ENCODE results near the gene ZFP42. TPM values are rescaled to one million over a fixed set of nuclear protein-coding genes. Genes with fewer than 3 reads are reported as not detected.

ZFP42 gene
- polyA plus RNA-seq, 3 donors: not detected

DNA sequence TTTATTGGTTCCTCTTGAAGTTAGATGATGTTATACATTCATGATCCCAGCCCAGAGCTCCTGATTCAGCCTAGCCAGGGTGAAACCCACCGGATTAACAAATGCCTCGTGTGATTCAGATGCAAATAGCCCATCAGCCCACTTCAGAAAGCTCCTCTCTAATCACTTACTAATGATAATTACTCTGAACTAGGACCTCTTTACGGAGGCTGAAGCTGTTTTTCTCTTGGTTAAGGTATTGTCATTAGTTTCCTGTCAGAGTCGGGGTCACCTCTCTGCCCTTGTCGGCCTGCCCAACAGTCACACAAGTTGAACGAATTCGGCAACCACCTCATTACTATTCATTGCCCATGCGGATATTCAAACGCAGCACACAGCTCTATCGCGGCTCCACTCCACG lies 36.6 kb downstream of the ZFP42 start:
- no peak overlapping the region for H3K27ac Mint-ChIP-seq
- no CpG with 5 or more reads among the region's 12 CpGs for WGBS (ENCODE audit: insufficient coverage)

DNA sequence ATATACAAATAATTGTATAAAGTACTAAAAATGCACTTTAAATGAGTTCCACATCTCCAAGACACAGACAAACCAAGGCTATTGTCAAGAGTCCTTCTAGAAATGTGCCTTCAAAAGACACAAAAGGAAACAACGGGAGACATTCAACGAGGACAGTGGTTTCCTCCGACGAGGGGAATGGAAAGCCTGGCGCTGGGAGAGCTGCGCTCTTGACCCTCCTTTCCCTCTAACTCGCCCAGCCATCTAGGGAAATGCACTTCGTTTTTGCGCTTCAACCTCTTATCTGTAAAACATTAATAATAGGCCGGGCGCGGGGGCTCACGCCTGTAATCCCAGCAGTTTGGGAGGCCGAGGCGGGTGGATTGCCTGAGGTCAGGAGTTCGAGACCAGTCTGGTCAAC lies 37.0 kb downstream of the ZFP42 start:
- Histone ChIP-seq H3K4me3 (replicated peaks in 1 of 3; ENCODE audit: low read depth in 2 of 3, low read length in 3 of 3) (no peak overlapping the region), H3K9ac (ENCODE audit: insufficient read depth, low read length, poor library complexity, severe bottlenecking) (no peak overlapping the region), H3K27ac (ENCODE audit: low read depth in 1 of 2, low read length in 2 of 2) (no peak overlapping the region), H3K79me2 (ENCODE audit: insufficient read depth, low read length) (no peaks in the 10 kb centered on the region), H3K27me3 (ENCODE audit: control insufficient read depth in 2 of 2, insufficient read depth in 2 of 2, low read length in 2 of 2) (peaks cover 0 to 9% of the 10 kb centered on the region in 2 donors), H3K4me2 (replicated peaks; ENCODE audit: extremely low read depth, low read length, poor library complexity, severe bottlenecking) (no peak overlapping the region), H3K9me3 (replicated peaks in 1 of 2; ENCODE audit: control insufficient read depth in 1 of 2, insufficient read depth in 1 of 2, low read length in 2 of 2) (peaks cover 6 to 47% of the 10 kb centered on the region in 2 donors), H2AFZ (ENCODE audit: insufficient read depth, low read depth, low read length, poor library complexity, severe bottlenecking) (no peak overlapping the region), H3K4me1 (ENCODE audit: control insufficient read depth in 1 of 2, insufficient read depth in 2 of 2, low read length in 2 of 2) (no peaks in the 10 kb centered on the region), H4K20me1 (ENCODE audit: insufficient read depth, low read length) (no peaks in the 10 kb centered on the region), H3K36me3 (replicated peaks in 1 of 2; ENCODE audit: control insufficient read depth in 1 of 2, insufficient read depth in 2 of 2, low read length in 2 of 2) (no peaks in the 10 kb centered on the region)
- no peaks in the 10 kb centered on the region for H3K36me3 Mint-ChIP-seq
- intact Hi-C loops (cut with micrococcal nuclease): no loop called here
- WGBS (ENCODE audit: insufficient coverage): 32% methylated on average over 11 of the region's 16 CpGs
- H3K4me1 Mint-ChIP-seq: no peaks in the 10 kb centered on the region
- H3K27me3 Mint-ChIP-seq (ENCODE audit: low read depth in 3 of 3): peaks cover 4 to 16% (median 8%) of the 10 kb centered on the region in 3 donors
- H3K4me3 Mint-ChIP-seq: peak overlapping the region in 1 of 2 donors; percentile 58
- DNase-seq: no peak
- H3K27ac Mint-ChIP-seq: no peak overlapping the region
- H3K9me3 Mint-ChIP-seq: peaks cover 3 to 54% (median 18%) of the 10 kb centered on the region in 7 donors
- TF ChIP-seq, protein P1, sequence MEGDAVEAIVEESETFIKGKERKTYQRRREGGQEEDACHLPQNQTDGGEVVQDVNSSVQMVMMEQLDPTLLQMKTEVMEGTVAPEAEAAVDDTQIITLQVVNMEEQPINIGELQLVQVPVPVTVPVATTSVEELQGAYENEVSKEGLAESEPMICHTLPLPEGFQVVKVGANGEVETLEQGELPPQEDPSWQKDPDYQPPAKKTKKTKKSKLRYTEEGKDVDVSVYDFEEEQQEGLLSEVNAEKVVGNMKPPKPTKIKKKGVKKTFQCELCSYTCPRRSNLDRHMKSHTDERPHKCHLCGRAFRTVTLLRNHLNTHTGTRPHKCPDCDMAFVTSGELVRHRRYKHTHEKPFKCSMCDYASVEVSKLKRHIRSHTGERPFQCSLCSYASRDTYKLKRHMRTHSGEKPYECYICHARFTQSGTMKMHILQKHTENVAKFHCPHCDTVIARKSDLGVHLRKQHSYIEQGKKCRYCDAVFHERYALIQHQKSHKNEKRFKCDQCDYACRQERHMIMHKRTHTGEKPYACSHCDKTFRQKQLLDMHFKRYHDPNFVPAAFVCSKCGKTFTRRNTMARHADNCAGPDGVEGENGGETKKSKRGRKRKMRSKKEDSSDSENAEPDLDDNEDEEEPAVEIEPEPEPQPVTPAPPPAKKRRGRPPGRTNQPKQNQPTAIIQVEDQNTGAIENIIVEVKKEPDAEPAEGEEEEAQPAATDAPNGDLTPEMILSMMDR (IDR thresholded peaks at IDR 0.05): no peak

More for the DNA sequence above, 36.6 kb downstream of the ZFP42 start:
- Histone ChIP-seq H2AFZ (ENCODE audit: insufficient read depth, low read depth, low read length, poor library complexity, severe bottlenecking) (no peak overlapping the region), H3K36me3 (replicated peaks in 1 of 2; ENCODE audit: control insufficient read depth in 1 of 2, insufficient read depth in 2 of 2, low read length in 2 of 2) (no peaks in the 10 kb centered on the region), H3K9ac (ENCODE audit: insufficient read depth, low read length, poor library complexity, severe bottlenecking) (no peak overlapping the region), H3K79me2 (ENCODE audit: insufficient read depth, low read length) (no peaks in the 10 kb centered on the region), H3K27ac (ENCODE audit: low read depth in 1 of 2, low read length in 2 of 2) (no peak overlapping the region), H3K4me3 (replicated peaks in 1 of 3; ENCODE audit: low read depth in 2 of 3, low read length in 3 of 3) (no peak overlapping the region), H3K4me2 (replicated peaks; ENCODE audit: extremely low read depth, low read length, poor library complexity, severe bottlenecking) (no peak overlapping the region), H3K27me3 (ENCODE audit: control insufficient read depth in 2 of 2, insufficient read depth in 2 of 2, low read length in 2 of 2) (peaks cover 0 to 9% of the 10 kb centered on the region in 2 donors), H3K4me1 (ENCODE audit: control insufficient read depth in 1 of 2, insufficient read depth in 2 of 2, low read length in 2 of 2) (no peaks in the 10 kb centered on the region), H4K20me1 (ENCODE audit: insufficient read depth, low read length) (no peaks in the 10 kb centered on the region), H3K9me3 (replicated peaks in 1 of 2; ENCODE audit: control insufficient read depth in 1 of 2, insufficient read depth in 1 of 2, low read length in 2 of 2) (peaks cover 6 to 47% of the 10 kb centered on the region in 2 donors)
- Mint-ChIP-seq H3K4me3 (peak overlapping the region in 1 of 2 donors; percentile 58), H3K27me3 (ENCODE audit: low read depth in 3 of 3) (peaks cover 4 to 16% (median 8%) of the 10 kb centered on the region in 3 donors), H3K9me3 (peaks cover 3 to 54% (median 18%) of the 10 kb centered on the region in 7 donors), H3K36me3 (no peaks in the 10 kb centered on the region), H3K4me1 (no peaks in the 10 kb centered on the region)
- no peak for DNase-seq
- TF ChIP-seq, protein P1 (IDR thresholded peaks at IDR 0.05): no peak
- intact Hi-C loops (cut with micrococcal nuclease): no loop called here

Data from CD14-positive monocyte (primary cell).